HepG2 (cell line): Measurements from ENCODE around the gene CLDN9. TPM values are rescaled to one million over a fixed set of nuclear protein-coding genes. Genes with fewer than 3 reads are reported as not detected.

Experiments used
- ARID4A ChIP-seq: sonication (generic); formaldehyde crosslinking; IDR thresholded peaks from 2 replicates; pipeline ENCODE4 v1.5.0; 2020; ENCODE audit warnings: mild to moderate bottlenecking, missing genetic modification reagents, borderline replicate concordance
- ARNTL ChIP-seq: sonication (generic); formaldehyde crosslinking; IDR thresholded peaks from 2 replicates; pipeline ENCODE4 v1.4.0; 2020; ENCODE audit warnings: mild to moderate bottlenecking, missing genetic modification reagents
- FOXP4 ChIP-seq: sonication (generic); formaldehyde crosslinking; IDR thresholded peaks from 2 replicates; pipeline ENCODE4 v1.4.0; 2020; ENCODE audit warnings: missing genetic modification reagents
- HOXA3 ChIP-seq: sonication (generic); formaldehyde crosslinking; IDR thresholded peaks from 2 replicates; pipeline ENCODE4 v1.5.0; 2020; ENCODE audit warnings: missing genetic modification reagents
- KLF6 ChIP-seq: IDR thresholded peaks from 2 replicates; pipeline ENCODE4 v1.8.0; 2016; ENCODE audit warnings: missing biosample characterization, missing genetic modification reagents
- KMT2B ChIP-seq: IDR thresholded peaks from 2 replicates; pipeline ENCODE4 v1.6.1; 2016; ENCODE audit warnings: missing genetic modification reagents, missing compliant biosample characterization
- PHB2 ChIP-seq: fragments of 450-650 bp; IDR thresholded peaks from 2 replicates; pipeline ENCODE4 v1.6.1; 2018; ENCODE audit not compliant: partially characterized antibody
- RARA ChIP-seq: IDR thresholded peaks from 2 replicates; pipeline ENCODE4 v1.6.1; 2016; ENCODE audit warnings: missing genetic modification reagents, missing compliant biosample characterization
- REXO4 ChIP-seq: sonication (generic); formaldehyde crosslinking; IDR thresholded peaks from 2 replicates; pipeline ENCODE4 v1.8.0; 2022; ENCODE audit warnings: missing genetic modification reagents, mild to moderate bottlenecking, borderline replicate concordance
- RFXAP ChIP-seq: sonication (generic); formaldehyde crosslinking; IDR thresholded peaks from 2 replicates; pipeline ENCODE4 v1.4.0; 2020; ENCODE audit warnings: missing genetic modification reagents, borderline replicate concordance
- RXRA ChIP-seq: sonication (generic); formaldehyde crosslinking; IDR thresholded peaks from 2 replicates; pipeline ENCODE4 v1.5.1; 2020; ENCODE audit warnings: missing genetic modification reagents
- SIN3B ChIP-seq: fragments of 150-350 bp; IDR thresholded peaks from 2 replicates; pipeline ENCODE4 v1.6.1; 2014; ENCODE audit warnings: low read length
- SMAD3 ChIP-seq: sonication (generic); formaldehyde crosslinking; IDR thresholded peaks from 2 replicates; pipeline ENCODE4 v1.4.0; 2020; ENCODE audit warnings: missing genetic modification reagents
- SP2 ChIP-seq: sonication (generic); formaldehyde crosslinking; IDR thresholded peaks from 2 replicates; pipeline ENCODE4 v1.5.1; 2020; ENCODE audit warnings: mild to moderate bottlenecking, missing genetic modification reagents
- TSC22D2 ChIP-seq: sonication (generic); formaldehyde crosslinking; IDR thresholded peaks from 2 replicates; pipeline ENCODE4 v1.5.1; 2020; ENCODE audit warnings: missing genetic modification reagents, mild to moderate bottlenecking, borderline replicate concordance
- ZBTB44 ChIP-seq: sonication (generic); formaldehyde crosslinking; IDR thresholded peaks from 2 replicates; pipeline ENCODE4 v1.4.0; 2020; ENCODE audit warnings: missing genetic modification reagents
- ZNF12 ChIP-seq: sonication (generic); formaldehyde crosslinking; IDR thresholded peaks from 2 replicates; pipeline ENCODE4 v1.5.0; 2020; ENCODE audit warnings: missing genetic modification reagents
- ZNF253 ChIP-seq: sonication (generic); formaldehyde crosslinking; IDR thresholded peaks from 2 replicates; pipeline ENCODE4 v1.8.0; 2022; ENCODE audit warnings: mild to moderate bottlenecking, missing genetic modification reagents, borderline replicate concordance
- ZNF329 ChIP-seq: sonication (generic); formaldehyde crosslinking; IDR thresholded peaks from 2 replicates; pipeline ENCODE4 v1.9.0; 2021; ENCODE audit warnings: low read depth, mild to moderate bottlenecking, missing genetic modification reagents
- ZNF362 ChIP-seq: sonication (generic); formaldehyde crosslinking; IDR thresholded peaks from 2 replicates; pipeline ENCODE4 v1.4.0; 2020; ENCODE audit warnings: missing genetic modification reagents, mild to moderate bottlenecking, borderline replicate concordance
- ZNF598 ChIP-seq: sonication (generic); formaldehyde crosslinking; IDR thresholded peaks from 2 replicates; pipeline ENCODE4 v1.5.1; 2020; ENCODE audit warnings: mild to moderate bottlenecking, missing genetic modification reagents, borderline replicate concordance
- polyA plus RNA-seq, 8 experiments: library from polyadenylated mRNA; depleted of rRNA in 3 of 8; stranded (reverse) in 7 of 8; unstranded in 1 of 8; fragments of >200 nt; fragmentation: Illumina TruSeq in 4 of 8; extraction: Trizol in 4 of 8; gene quantifications; 2 replicates each; pipeline versions ENCODE4 v1.2.1 to v1.2.3, GENCODE V29; 2011 to 2016; ENCODE audit warnings: low read depth in 4 of 8, missing spikeins in 1 of 8, mixed read lengths in 1 of 8; ENCODE audit not compliant: insufficient read depth in 1 of 8
- total RNA-seq, 5 experiments: library from RNA; depleted of rRNA; stranded (reverse); fragments of >200 nt; fragmentation: Illumina TruSeq; extraction: Trizol; gene quantifications; 2 replicates each; pipeline ENCODE4 v1.2.3, GENCODE V29; 2016; ENCODE audit warnings: low read depth in 1 of 5

Gene CLDN9
- total and polyA plus RNA-seq, 2 of the 13 experiments (the other 11 are each of a cell fraction or from before 2014, with no cell fraction given), result 0.15 to 0.26 TPM

GRCh38 chr16:3003582-3004270 lies 9.0 kb upstream of the CLDN9 start (continued):
- TF ChIP-seq ZNF12 (CRISPR knock-in tag), result no peak
- peak; percentile 44; the same call in 1 of the 2 replicates for TF ChIP-seq ZNF598 (CRISPR knock-in tag)
- peak; percentile 96 for TF ChIP-seq SP2 (CRISPR knock-in tag)
- TF ChIP-seq ZNF329 (CRISPR knock-in tag), result no peak; the same call in 1 of the 2 replicates
- no peak for TF ChIP-seq ZBTB44 (CRISPR knock-in tag)
- TF ChIP-seq ZNF253, result no peak
- TF ChIP-seq HOXA3 (CRISPR knock-in tag), result peak; percentile 48; the same call in 1 of the 2 replicates
- no peak for TF ChIP-seq PHB2
- peak; percentile 95 for TF ChIP-seq ZNF362
- TF ChIP-seq KLF6, result 0 out of 2 replicates have a peak, but pooled peaks have one; percentile 39
- TF ChIP-seq TSC22D2 (CRISPR knock-in tag), result peak; percentile 87; the same call in 1 of the 2 replicates
- TF ChIP-seq REXO4 (CRISPR knock-in tag), result no peak
- 0 out of 2 replicates have a peak, but pooled peaks have one; percentile 64 for TF ChIP-seq SMAD3 (CRISPR knock-in tag)
- no peak for TF ChIP-seq RARA (CRISPR knock-in tag)
- TF ChIP-seq ARID4A, result peak; percentile 81; the same call in 1 of the 2 replicates
- 0 out of 2 replicates have a peak, but pooled peaks have one; percentile 46 for TF ChIP-seq ARNTL (CRISPR knock-in tag)
- peak; percentile 53; the same call in 1 of the 2 replicates for TF ChIP-seq KMT2B (CRISPR knock-in tag)
- TF ChIP-seq RXRA (CRISPR knock-in tag), result peak; percentile 58; the same call in 1 of the 2 replicates
- peak; percentile 97 for TF ChIP-seq RFXAP
- no peak for TF ChIP-seq SIN3B
- TF ChIP-seq FOXP4 (CRISPR knock-in tag), result peak; percentile 29; the same call in 1 of the 2 replicates
